Mucosa of rectum (tissue), 2 donors: ENCODE data around the gene MYBL2.

Source experiments
- H3K27ac ChIP-seq, 2 donors: one replicate each; pipeline ENCODE4 v1.7.0; 2013; ENCODE audit warnings: inconsistent platforms in 2 of 2, low read depth in 2 of 2, low read length in 2 of 2
- H3K27me3 ChIP-seq, 2 donors: one replicate each; pipeline ENCODE4 v1.7.0; 2013; ENCODE audit warnings: low read length in 2 of 2; ENCODE audit not compliant: control insufficient read depth in 2 of 2, insufficient read depth in 2 of 2
- H3K36me3 ChIP-seq, 2 donors: one replicate each; pipeline ENCODE4 v1.7.0; 2013; ENCODE audit warnings: low read length in 2 of 2; ENCODE audit not compliant: control insufficient read depth in 2 of 2, insufficient read depth in 2 of 2
- H3K4me1 ChIP-seq, 2 donors: one replicate each; pipeline ENCODE4 v1.7.0; 2013; ENCODE audit warnings: low read length in 2 of 2, mild to moderate bottlenecking in 1 of 2; ENCODE audit not compliant: control insufficient read depth in 2 of 2, insufficient read depth in 2 of 2
- H3K4me3 ChIP-seq, 2 donors: one replicate each; pipeline ENCODE4 v1.7.0; 2013; ENCODE audit warnings: low read length in 2 of 2
- H3K9ac ChIP-seq, 2 donors: one replicate each; pipeline ENCODE4 v1.7.0; 2013; ENCODE audit warnings: low read length in 2 of 2, low read depth in 1 of 2, mild to moderate bottlenecking in 1 of 2
- H3K9me3 ChIP-seq, 2 donors: one replicate each; pipeline ENCODE4 v1.7.0; 2013; ENCODE audit warnings: low read length in 2 of 2; ENCODE audit not compliant: control insufficient read depth in 2 of 2
- donor health status: healthy.
- donor health status: Normal muscosa, but diverticular disease.

Gene MYBL2

DNA sequence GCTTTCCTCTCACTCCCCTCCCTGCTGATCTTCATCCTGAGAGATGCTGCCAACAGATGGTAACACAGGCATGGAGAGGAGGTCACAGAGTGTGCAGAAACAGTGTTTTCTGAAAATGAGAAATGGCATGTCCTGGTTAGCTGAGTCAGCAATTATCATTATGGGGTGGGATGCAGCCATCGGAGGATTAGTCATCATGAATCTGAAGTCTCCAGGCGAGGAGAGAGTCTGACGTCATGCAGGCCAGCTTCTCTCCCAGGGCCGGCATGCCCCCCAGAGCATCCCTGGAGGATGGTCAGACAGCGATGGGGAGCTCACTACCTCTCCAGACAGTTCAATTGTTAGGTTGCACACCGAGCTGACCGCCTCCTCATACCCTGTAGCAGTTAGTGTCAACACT, 64.6 kb downstream of the MYBL2 start:
- no peaks in the 10 kb centered on the region for H3K27me3 ChIP-seq
- no peak overlapping the region for H3K4me3 ChIP-seq
- H3K9ac ChIP-seq, result no peak overlapping the region
- peaks cover 0 to under 1% of the 10 kb centered on the region in 2 donors for H3K4me1 ChIP-seq
- H3K9me3 ChIP-seq, result no peaks in the 10 kb centered on the region
- no peak overlapping the region for H3K27ac ChIP-seq
- H3K36me3 ChIP-seq, result no peaks in the 10 kb centered on the region

DNA sequence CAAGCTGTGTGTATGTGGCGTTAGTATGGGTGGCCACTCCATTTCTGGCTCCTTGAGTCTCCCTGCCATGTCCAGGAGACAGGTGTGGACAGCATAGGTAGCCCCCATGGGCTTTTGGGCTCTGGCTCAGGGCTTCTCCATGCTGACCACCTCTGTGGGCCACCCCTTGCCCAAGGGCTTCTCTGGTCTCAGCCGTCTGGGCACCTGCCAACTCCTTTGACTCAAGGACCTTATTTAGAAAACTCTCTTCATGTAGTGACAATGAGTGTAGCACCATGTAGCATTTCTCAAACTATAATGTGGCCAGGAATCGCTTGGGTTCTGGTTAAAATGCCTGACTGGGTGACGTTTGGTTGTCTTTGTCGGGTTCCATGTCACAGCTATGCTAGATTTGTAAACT, 65.0 kb downstream of the MYBL2 start:
- Histone ChIP-seq H3K9ac (no peak overlapping the region), H3K36me3 (no peaks in the 10 kb centered on the region), H3K4me1 (peaks cover 0 to 3% of the 10 kb centered on the region in 2 donors), H3K4me3 (no peak overlapping the region), H3K9me3 (no peaks in the 10 kb centered on the region), H3K27ac (no peak overlapping the region), H3K27me3 (no peaks in the 10 kb centered on the region)

DNA sequence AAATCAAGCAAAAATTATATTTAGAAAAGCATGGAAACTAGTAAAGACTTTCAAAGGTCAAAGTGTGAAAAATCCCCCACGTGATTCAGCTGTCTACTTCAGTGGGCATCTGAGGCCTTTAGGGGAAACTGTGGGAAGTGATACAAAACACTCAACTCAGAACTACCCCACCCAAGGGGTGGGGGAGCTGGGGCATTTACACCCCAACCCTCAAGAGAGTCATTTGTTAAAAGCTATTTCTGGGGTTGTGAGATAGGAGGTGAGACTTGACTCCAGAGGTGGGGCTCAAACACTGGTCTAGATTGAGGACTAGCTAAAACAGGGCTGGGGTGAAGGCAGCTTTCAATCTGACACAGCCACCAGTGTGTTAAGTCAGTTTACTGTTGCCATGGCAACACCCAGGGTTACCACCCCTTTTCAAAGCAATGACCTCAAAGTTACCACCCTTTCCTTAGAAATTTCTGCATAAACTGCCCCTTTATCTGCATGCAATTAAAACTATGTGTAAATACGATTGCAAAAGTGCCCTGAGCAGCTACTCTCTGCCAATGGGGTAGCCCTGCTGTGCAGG, 69.8 kb downstream of the MYBL2 start:
- H3K4me1 ChIP-seq, result peaks cover 0 to 3% of the 10 kb centered on the region in 2 donors
- H3K36me3 ChIP-seq, result no peaks in the 10 kb centered on the region
- no peaks in the 10 kb centered on the region for H3K27me3 ChIP-seq
- H3K9ac ChIP-seq, result no peak overlapping the region
- no peak overlapping the region for H3K27ac ChIP-seq
- no peaks in the 10 kb centered on the region for H3K9me3 ChIP-seq
- no peak overlapping the region for H3K4me3 ChIP-seq

DNA sequence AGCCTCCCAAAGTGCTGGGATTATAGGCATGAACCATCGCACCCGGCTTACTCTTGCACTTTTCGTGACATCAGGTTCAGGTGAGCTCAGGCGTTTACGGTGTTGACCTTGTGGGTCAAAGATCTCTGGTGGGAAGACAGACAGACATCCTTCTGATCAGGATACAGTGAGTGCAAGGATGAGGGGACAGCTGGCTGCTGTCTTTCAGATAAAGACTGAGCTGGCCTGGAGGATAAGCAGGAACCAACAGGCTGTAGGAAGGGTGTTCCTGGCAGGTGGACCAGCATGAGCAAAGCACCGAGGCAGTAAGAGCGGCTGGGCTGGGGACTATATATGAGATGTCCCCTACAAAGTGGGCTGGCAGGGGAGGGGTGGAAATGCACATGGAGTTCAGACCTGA, 71.0 kb downstream of the MYBL2 start:
- Histone ChIP-seq H3K4me3 (no peak overlapping the region), H3K27ac (no peak overlapping the region), H3K9me3 (no peaks in the 10 kb centered on the region), H3K36me3 (no peaks in the 10 kb centered on the region), H3K27me3 (peaks cover 0 to 2% of the 10 kb centered on the region in 2 donors), H3K4me1 (peaks cover 0 to 3% of the 10 kb centered on the region in 2 donors), H3K9ac (no peak overlapping the region)

DNA sequence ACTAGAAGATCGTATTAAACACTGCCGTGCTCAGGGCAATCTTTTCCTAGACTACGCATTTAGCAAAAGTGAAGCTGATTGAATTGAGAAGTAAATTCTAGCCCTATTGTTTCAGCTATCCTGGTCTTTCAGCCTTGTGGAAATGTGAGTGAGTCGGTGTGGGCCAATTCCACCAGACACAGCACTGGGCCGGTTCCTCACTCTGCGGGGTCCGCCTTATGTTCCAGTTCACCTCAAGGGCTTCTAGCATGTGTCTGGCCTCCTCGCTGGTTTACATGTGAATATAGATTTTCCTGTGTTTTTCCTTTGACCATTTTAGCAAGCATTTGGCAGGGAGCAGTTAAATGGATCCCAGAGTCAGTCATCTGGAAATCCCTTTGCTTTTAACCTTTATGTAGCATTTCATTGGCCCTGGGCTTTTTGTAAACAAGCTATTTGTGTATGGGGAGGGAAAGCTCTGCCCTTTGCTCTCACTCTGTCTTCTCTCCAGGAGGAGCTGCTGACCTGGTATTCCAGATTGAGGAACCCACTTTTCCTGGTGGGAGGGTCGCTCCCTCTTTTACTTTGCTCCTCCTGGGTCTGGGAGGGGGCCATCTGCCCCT, 72.3 kb downstream of the MYBL2 start:
- H3K4me3 ChIP-seq, result no peak overlapping the region
- H3K9ac ChIP-seq, result no peak overlapping the region
- peaks cover 0 to 6% of the 10 kb centered on the region in 2 donors for H3K27me3 ChIP-seq
- H3K4me1 ChIP-seq, result peaks cover 0 to 3% of the 10 kb centered on the region in 2 donors
- no peaks in the 10 kb centered on the region for H3K9me3 ChIP-seq
- no peaks in the 10 kb centered on the region for H3K36me3 ChIP-seq
- no peak overlapping the region for H3K27ac ChIP-seq

DNA sequence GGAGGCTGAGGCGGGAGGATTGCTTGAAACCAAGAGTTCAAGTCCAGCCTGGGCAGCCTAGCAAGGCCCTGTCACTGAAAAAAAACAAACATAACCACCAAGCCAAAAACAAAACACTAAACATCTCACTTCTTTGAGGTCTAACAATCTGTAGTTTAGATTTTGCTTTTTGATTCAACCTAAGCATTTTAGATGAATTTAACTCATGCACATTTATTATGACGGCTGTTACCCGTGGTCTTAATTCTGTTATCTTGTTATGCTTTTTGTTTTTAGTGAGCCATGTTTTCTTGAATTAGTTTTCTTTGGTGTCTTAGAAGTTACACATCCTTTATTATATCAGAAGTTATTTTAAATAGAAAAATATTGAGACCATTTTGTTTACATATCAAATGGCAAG, 73.7 kb downstream of the MYBL2 start:
- H3K27me3 ChIP-seq, result peaks cover 0 to 6% of the 10 kb centered on the region in 2 donors
- H3K9ac ChIP-seq, result no peak overlapping the region
- no peaks in the 10 kb centered on the region for H3K36me3 ChIP-seq
- peaks cover 0 to 3% of the 10 kb centered on the region in 2 donors for H3K4me1 ChIP-seq
- H3K4me3 ChIP-seq, result no peak overlapping the region
- H3K27ac ChIP-seq, result no peak overlapping the region
- H3K9me3 ChIP-seq, result no peaks in the 10 kb centered on the region

DNA sequence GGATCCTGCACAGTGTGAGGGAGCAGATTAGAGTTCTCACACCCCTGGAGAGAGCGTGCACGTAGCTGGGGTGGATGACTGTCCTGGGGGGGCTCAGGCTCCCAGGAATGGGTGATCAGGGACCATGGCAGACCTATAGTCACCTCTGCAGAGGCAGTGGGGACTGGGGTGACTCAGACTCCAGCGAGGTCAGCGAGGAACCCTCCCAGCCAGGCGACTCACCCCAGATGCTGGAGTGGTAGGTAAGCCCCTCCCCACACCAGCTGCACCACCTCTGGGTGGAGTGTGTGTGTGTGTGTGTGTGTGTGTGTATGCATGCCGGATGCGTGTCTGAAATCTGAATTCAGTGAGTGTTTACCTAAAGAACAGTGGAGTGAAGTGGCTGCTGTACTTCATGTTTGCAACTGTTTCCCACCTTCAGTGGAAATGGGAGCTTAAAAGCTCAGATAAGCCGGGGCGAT, 77.3 kb downstream of the MYBL2 start:
- no peaks in the 10 kb centered on the region for H3K4me1 ChIP-seq
- peaks cover 0 to 6% of the 10 kb centered on the region in 2 donors for H3K27me3 ChIP-seq
- H3K9me3 ChIP-seq, result no peaks in the 10 kb centered on the region
- no peak overlapping the region for H3K9ac ChIP-seq
- no peak overlapping the region for H3K4me3 ChIP-seq
- H3K36me3 ChIP-seq, result no peaks in the 10 kb centered on the region
- H3K27ac ChIP-seq, result no peak overlapping the region

DNA sequence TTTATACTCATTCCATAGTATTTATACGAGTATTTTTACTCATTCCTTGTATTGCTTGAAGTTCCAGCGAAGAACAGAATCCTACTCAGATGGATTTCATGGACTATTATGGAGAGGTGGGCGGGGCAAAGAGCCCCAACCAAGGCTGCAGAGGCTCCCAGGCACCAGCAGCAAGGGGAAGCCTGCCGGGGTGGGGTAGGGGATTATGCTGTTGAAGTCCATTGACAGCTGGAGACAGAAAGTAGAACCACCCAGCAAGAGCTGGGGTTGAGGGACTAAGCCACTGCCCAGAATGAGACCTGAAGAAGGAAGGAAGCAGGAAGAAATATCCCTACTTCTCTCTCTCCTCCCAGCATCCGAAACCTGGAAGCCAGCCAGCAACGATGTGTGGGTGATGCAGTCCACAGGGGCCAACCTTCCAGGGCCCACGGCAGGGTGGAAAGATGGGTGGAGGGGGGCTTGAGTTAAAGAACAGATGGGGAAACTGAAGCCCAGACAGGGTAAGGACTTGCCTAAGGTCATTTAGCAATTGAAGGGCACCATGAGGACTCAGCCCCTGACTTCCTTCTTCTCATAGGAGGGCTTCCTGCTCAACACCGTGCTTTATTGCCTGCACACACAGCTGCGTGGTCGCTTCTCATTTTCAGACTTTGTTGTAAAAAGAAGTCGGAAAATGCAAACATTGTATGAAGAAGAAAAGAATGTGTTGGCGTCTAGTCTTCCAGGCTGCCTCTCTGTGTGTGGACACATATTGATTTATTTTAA, 78.2 kb downstream of the MYBL2 start:
- Histone ChIP-seq H3K4me1 (peaks cover 0 to 2% of the 10 kb centered on the region in 2 donors), H3K4me3 (no peak overlapping the region), H3K27me3 (peaks cover 0 to 6% of the 10 kb centered on the region in 2 donors), H3K9ac (no peak overlapping the region), H3K27ac (no peak overlapping the region), H3K36me3 (no peaks in the 10 kb centered on the region), H3K9me3 (no peaks in the 10 kb centered on the region)

DNA sequence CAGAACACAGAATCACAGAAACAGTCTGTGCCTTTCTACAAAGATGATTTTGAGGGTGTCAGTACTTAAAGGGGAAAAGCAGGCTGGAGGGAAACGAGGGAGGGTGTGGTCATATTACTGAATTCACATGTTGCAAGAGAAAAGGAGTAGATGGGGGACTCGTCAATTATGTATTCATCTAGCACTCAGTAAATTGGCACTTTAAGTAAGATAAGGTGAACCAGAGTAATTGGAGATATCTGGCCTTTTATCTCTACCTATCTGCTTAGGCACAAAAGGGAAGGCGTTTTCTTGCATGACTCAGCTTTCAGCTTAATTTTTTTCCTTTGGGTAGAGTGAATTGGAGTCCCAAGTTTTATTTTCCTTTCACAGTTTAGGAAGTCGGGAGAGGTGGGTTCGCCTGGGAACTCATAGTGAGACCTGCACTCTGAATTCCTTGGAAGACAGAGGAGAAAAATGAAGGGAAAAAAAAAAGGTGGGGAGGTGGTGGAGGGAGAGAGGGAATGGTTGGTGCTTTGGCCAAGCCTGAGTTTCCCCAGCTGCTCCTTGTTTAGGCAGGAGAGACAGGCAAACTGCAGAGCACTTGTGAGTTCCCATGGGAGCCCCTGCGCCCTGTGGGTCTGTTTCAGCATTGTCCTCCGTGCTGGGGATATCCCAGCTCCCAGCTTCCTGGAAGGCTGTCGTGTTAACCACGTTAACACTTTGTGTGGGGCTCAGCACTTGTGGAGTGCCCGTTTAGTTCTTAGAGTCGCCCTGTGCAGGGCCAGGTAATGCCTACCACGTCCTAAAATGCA, 79.6 kb downstream of the MYBL2 start:
- no peak overlapping the region for H3K9ac ChIP-seq
- H3K27me3 ChIP-seq, result peaks cover 0 to 6% of the 10 kb centered on the region in 2 donors
- no peaks in the 10 kb centered on the region for H3K36me3 ChIP-seq
- H3K9me3 ChIP-seq, result no peaks in the 10 kb centered on the region
- H3K4me1 ChIP-seq, result peaks cover 0 to 2% of the 10 kb centered on the region in 2 donors
- H3K27ac ChIP-seq, result no peak overlapping the region
- H3K4me3 ChIP-seq, result no peak overlapping the region

DNA sequence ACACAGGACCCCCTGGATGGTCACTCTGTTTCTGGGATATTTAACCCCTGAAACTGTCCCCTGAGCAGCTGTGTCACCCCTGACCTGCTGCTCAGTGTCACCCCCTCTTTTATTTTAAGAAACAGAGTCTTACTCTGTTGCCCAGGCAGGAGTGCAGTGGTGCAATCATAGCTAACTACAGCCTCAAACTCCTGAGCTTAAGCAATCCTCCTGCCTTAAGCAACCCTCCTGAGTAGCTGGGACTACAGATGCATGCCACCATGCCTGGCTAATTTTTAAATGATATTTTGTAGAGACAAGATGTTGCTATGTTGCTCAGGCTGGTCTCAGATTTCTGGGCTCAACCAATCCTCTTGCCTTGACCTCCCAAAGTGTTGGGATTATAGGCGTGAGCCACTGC, 81.4 kb downstream of the MYBL2 start:
- Histone ChIP-seq H3K9me3 (no peaks in the 10 kb centered on the region), H3K27me3 (peaks cover 2 to 3% of the 10 kb centered on the region in 2 donors), H3K4me1 (peaks cover 2 to 10% of the 10 kb centered on the region in 2 donors), H3K4me3 (no peak overlapping the region), H3K36me3 (no peaks in the 10 kb centered on the region), H3K9ac (no peak overlapping the region), H3K27ac (no peak overlapping the region)
